Measurements from ENCODE around the gene GABRB1. TPM values are rescaled to one million over a fixed set of nuclear protein-coding genes. Genes with fewer than 3 reads are reported as not detected.

The GABRB1 gene
- total and polyA plus RNA-seq, 2 of the 8 experiments (the other 6 are each of a cell fraction or from before 2014, with no cell fraction given): 0.22 to 0.38 TPM

- TF ChIP-seq CHD7 (IDR thresholded peaks at IDR 0.05; ENCODE audit: insufficient replicate concordance, low read length) (no peak), BRCA1 (IDR thresholded peaks at IDR 0.05; ENCODE audit: low read depth, low read length) (no peak), SP2 (IDR thresholded peaks at IDR 0.05; ENCODE audit: low read length) (no peak), CTBP2 (IDR thresholded peaks at IDR 0.05; ENCODE audit: borderline replicate concordance, insufficient read depth, insufficient read length, low read length) (no peak), SP4 (IDR thresholded peaks at IDR 0.05; ENCODE audit: low read length) (no peak), KDM5A (IDR thresholded peaks at IDR 0.05; ENCODE audit: low read length) (no peak), CBX5 (IDR thresholded peaks at IDR 0.05; ENCODE audit: low read depth, low read length) (no peak), CEBPB (IDR thresholded peaks at IDR 0.05; ENCODE audit: low read depth, low read length) (no peak), POU5F1 (IDR thresholded peaks at IDR 0.05; ENCODE audit: low read depth, low read length) (no peak), CREB1 (IDR thresholded peaks at IDR 0.05) (no peak)
Measured at GRCh38 chr4:47101453-47101852, 70.1 kb downstream of the GABRB1 start (continued).

Measured in H1 (cell line).